CD4-positive, alpha-beta T cell treated with Interleukin-17A for 1 hour (primary cell): ENCODE data around the gene MYBPC2.

Source experiments
- DNase-seq: peaks from one replicate; pipeline ENCODE4 v3.0.0-alpha.2; 2020

Gene MYBPC2

GRCh38 chr19:50410109-50410508 lies 22.6 kb upstream of the MYBPC2 start:
- DNase-seq, result no peak

- no peak for DNase-seq
Measured at GRCh38 chr19:50412419-50412818, 20.3 kb upstream of the MYBPC2 start.

- DNase-seq, result no peak
Measured at GRCh38 chr19:50413096-50413495, 19.6 kb upstream of the MYBPC2 start.

- DNase-seq, result no peak
Measured at GRCh38 chr19:50413531-50413930, 19.2 kb upstream of the MYBPC2 start.

- peak; percentile 81 for DNase-seq
Measured at GRCh38 chr19:50414864-50415660, 17.6 kb upstream of the MYBPC2 start.

- DNase-seq, result peak; percentile 29
Measured at GRCh38 chr19:50415661-50416033, 17.0 kb upstream of the MYBPC2 start.

GRCh38 chr19:50416034-50416977 lies 16.4 kb upstream of the MYBPC2 start:
- no peak for DNase-seq

GRCh38 chr19:50417111-50418081 lies 15.3 kb upstream of the MYBPC2 start:
- no peak for DNase-seq

- DNase-seq, result no peak
Measured at GRCh38 chr19:50418176-50419021, 14.3 kb upstream of the MYBPC2 start, which contains the start of gene SPIB. TSS of gene SPIB (plus strand) at chr19:50418938. CDS start at chr19:50418963, 25 bp downstream.

GRCh38 chr19:50419022-50419579 lies 13.6 kb upstream of the MYBPC2 start:
- DNase-seq, result no peak

GRCh38 chr19:50419580-50420035 lies 13.1 kb upstream of the MYBPC2 start:
- no peak for DNase-seq

GRCh38 chr19:50420127-50420526 lies 12.6 kb upstream of the MYBPC2 start:
- DNase-seq, result no peak

GRCh38 chr19:50420808-50421207 lies 11.9 kb upstream of the MYBPC2 start:
- DNase-seq, result no peak

- DNase-seq, result no peak
Measured at GRCh38 chr19:50422397-50423278, 10.1 kb upstream of the MYBPC2 start.

- no peak for DNase-seq
Measured at GRCh38 chr19:50423279-50424113, 9.2 kb upstream of the MYBPC2 start.

- no peak for DNase-seq
Measured at GRCh38 chr19:50425581-50425980, 7.1 kb upstream of the MYBPC2 start.

- DNase-seq, result no peak
Measured at GRCh38 chr19:50427318-50427925, 5.3 kb upstream of the MYBPC2 start.

- peak; percentile 49 for DNase-seq
Measured at GRCh38 chr19:50427997-50428425, 4.7 kb upstream of the MYBPC2 start.
